Activated CD8-positive, alpha-beta memory T cell treated with anti-CD3 and anti-CD28 coated beads, Interleukin-2, amount 50 U/mL, for 48 hours (primary cell): ENCODE data around the gene HOXD13.
A peak's percentile ranks its signal among the peaks of the same experiment; 100 is the strongest.

Experiments used
- DNase-seq: peaks from one replicate; pipeline ENCODE4 v3.0.0-alpha.2; 2020

The HOXD13 gene

DNA sequence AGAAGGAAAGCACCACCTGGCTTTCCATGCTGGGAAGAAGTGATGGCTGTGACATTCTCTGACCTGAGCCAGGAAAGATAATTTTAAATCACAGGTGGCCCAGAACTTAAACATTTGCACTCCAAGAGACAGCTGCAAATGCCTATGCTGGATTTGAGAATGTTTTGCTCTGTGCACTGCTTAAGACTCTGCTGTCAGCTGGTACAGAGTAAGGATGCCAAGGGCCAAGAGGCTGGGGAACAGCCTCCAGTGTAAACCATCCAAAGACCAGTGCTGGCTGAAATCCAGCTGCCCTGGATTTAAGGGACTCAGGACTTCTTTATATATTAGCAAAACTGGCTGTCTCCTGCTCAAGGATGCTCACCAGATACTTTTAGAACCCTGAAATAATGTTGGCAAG is 40.9 kb downstream of the HOXD13 start:
- DNase-seq = no peak

GRCh38 chr2:176134035-176134434 is 41.5 kb downstream of the HOXD13 start:
- peak; percentile 30 for DNase-seq

- no peak for DNase-seq
Measured at GRCh38 chr2:176135035-176135440, 42.5 kb downstream of the HOXD13 start.

GRCh38 chr2:176136374-176137251 is 44.1 kb downstream of the HOXD13 start:
- peak; percentile 58 for DNase-seq

GRCh38 chr2:176137252-176137580 is 44.7 kb downstream of the HOXD13 start:
- no peak for DNase-seq

- no peak for DNase-seq
Measured at GRCh38 chr2:176137906-176138305, 45.4 kb downstream of the HOXD13 start.

- peak; percentile 45 for DNase-seq
Measured at GRCh38 chr2:176138526-176138922, 46.0 kb downstream of the HOXD13 start.

DNA sequence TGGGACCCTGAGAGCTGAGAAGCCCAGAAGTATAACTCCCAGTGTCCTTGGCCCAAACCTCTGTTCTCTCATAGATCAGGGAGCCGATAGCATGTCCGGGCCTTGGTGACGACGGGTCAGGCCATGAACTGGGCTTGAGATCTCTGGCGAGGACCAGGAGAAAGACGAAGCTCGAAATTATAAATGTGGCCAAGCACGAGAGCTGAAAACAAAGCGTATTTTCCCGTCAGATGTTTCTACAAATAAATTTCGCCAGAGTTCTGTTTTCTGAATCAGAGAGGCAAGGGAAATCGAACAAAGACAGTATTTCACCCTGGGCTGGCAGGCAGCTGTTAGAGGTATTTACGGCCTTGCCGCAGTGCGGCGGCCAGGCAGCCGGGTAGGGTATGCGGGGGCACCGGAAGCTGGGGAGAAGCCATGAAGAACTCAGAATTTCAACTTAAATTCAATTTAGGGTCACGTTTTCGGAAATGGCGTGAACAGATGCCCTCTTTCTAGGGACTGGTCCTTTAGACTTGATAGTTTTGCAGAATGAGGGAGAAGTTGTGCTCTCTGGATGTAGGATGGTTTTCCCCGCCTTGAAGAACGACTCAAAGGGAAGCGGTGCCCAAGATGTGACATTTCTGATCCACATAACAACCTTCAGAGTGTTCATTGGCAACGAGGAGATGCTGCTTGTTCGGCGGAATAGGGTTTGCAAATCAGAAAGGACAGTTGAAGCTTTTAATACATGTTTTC is 46.6 kb downstream of the HOXD13 start:
- peak; percentile 48 for DNase-seq

DNA sequence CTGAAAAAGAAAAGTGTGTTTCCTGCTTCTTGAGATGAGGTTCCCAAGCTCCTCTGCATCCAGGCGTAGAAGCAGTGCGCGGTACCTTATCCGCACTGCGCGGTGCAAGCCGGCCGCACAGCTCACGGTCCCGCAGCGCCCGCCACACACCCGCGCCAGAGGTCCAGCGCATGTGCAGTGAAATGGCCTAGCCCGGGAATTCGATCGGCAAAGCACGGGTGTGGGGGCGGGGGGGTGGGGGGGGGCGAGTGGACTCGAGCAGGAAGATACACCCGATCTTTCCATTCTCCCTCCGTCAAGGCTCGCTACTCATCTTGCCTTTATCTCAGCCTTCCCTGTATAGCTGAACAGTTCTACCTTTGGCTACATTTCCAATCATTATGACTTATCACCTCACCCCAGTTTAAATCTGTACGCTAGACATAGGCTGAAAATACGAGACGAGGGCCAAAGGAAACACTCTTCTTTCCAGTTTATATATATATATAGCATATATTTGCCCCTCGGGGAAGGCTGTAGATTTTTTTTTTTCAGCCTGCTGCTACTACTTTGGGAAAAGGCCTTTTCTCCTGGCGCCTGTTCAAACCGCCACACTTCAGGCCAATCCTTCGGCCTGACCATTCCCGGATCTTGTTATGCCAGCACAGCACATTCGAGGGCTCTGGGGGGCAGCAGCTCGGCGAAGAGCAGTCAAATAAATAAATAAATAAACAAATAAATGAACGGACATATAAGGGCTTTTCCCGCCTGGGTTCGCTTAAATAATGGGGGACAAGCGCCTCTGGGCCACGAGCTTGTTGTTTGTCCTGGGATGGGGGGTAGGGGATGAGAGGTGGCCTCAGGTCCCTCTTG is 47.4 kb downstream of the HOXD13 start:
- peak; percentile 37 for DNase-seq

DNA sequence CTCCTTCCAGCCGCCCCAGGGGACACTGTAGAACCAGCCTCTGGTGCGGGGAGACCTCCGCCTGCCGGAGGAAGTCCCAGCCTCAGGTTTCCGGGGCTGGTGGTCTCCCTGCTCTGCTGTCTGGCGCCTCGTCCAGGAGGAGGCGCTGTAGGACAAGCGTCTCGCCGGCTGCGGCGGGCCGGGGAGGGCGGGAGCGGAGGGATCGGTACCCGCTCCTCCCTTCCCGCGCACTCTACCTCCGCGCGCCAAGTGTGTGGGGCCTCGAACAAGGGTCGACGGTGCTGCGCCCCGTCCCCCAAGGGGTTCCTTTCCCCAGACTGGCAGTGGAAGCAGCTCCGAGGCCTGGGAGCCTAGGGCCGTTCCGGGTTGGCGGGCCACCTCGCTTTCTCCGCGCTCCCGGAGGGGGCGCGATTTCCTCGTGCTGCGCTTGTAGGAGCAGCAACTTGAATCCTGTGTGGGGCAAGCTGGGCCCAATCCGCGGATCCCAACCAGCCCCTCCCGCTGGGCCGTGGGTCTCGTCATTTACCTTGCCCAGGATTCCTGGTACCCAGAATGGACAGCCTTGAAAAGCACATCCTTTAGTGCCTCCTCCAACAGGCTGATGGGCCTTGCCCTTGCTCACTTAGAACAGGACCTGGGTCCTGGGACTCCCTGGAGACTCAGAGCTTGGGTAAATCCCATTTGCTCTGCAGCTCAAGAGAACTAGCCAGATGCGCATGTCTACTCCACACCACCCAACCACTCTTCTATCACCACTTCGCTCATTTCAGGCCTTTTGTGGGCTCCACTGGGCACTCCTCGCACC is 48.2 kb downstream of the HOXD13 start:
- peak; percentile 89 for DNase-seq

DNA sequence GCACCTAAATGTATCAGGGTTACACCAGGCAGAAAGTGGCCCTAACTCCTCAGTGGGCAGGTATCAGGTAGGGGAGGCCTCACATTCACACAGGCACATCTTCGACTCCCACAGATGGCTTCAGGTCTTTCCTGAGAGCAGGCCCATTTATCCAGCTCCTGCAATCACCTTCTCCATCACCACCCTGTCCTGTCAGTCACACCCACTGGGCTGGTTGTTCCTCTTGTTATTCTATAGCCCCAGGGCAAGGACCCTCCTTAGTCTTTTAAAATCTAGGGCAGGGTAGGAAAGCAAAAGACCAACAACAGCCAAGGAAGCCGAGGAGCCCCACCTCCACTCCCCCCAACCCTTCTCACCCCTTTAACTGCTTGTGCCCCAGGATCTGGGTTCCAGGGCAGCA is 49.8 kb downstream of the HOXD13 start:
- no peak for DNase-seq
